HG03095 (cell line): ENCODE measurements around the gene MOB3B.
A peak's percentile ranks its signal among the peaks of the same experiment; 100 is the strongest.

Experiments
- ATAC-seq: cut with Tn5 transposase; IDR thresholded peaks from one replicate; pipeline ENCODE4 v1.9.1; 2021; ENCODE audit warnings: moderate library complexity; ENCODE audit not compliant: unreplicated experiment

Gene MOB3B

GRCh38 chr9:27293996-27294395, 235.6 kb downstream of the MOB3B start:
- ATAC-seq, result no peak

GRCh38 chr9:27292659-27293405, 236.8 kb downstream of the MOB3B start:
- no peak for ATAC-seq

DNA sequence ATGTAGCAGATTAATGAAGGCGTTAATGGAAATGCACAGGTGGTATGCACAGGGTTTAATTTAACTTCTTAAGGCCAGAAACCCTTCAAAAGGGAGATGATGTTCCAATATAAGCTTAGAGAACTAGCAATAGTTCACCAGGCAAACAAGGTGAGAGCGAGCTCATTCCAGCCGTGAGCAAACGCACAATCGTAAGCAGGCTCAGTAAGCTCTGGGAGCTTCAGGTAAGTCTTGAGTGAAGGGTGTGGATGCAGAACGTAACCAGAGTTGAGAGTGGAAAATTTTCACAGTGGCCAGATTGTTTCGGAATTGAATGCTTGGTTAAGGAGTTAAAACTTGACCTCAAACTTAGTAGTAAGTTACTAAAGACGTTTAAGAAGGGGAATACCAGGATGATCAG, 238.3 kb downstream of the MOB3B start:
- no peak for ATAC-seq

- no peak for ATAC-seq
Observed at GRCh38 chr9:27282269-27282668, 247.3 kb downstream of the MOB3B start.

- no peak for ATAC-seq
Observed at GRCh38 chr9:27280860-27281259, 248.8 kb downstream of the MOB3B start.

GRCh38 chr9:27280249-27280648, 249.4 kb downstream of the MOB3B start:
- no peak for ATAC-seq

DNA sequence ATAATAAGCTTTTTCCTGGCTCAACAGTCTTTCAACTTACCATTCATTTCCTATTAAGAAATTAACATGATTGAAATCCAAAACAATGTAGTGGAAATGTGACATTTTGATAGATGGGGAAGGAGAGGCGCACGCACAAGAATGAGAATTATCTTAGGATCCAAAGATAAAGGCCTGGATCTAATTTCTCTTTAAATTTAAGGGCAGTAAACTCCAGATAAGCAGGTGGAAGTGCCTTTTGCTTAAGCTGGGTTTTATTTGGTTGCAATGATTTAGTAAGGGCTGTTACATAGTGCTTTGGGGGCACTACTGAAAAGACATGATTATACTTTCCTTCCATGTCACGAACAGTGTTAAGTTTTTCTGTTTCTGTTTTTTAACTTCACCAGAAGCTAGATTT, 250.0 kb downstream of the MOB3B start:
- no peak for ATAC-seq

GRCh38 chr9:27278374-27278773, 251.2 kb downstream of the MOB3B start:
- no peak for ATAC-seq

DNA sequence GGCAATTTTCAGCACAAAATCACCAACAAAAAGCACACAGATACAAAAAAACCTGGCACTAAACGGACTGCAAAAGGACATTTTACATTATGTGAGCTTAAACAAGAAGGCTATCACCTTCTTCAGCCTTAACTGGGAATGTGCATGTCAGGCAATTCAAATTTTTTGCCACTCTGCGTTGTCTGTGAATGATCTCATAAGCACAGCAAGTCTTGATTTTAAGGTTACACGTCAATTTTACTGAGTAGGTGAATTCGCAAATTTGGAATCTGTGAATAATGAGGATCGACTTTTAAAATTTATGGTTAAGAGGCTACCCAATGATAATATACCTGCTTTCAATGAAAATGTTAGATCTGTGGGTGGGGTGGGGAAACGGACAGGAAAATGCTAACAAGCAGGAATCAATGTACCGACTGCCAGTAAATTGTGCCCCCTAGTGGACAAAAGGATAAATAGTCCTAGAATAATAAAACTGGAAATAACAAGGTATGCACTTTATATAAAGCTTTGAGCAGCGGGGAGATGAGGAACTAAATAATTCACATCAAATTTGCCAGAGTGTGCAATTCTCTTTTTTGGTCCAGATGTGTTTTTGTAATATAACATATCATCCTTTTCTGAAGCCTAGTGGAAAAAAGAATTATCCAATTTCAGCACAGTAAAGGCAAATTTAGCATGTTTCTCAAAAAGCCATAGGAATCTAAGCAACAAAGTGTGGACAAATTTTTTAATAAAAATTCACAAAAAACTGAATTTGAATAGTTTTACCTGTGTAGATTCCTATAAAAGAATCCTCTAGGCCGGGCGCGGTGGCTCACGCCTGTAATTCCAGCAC, 253.2 kb downstream of the MOB3B start:
- peak; percentile 54 for ATAC-seq
